Measurements from ENCODE around the gene ZG16. TPM values are rescaled to one million over a fixed set of nuclear protein-coding genes. Genes with fewer than 3 reads are reported as not detected.

ZG16 gene
- polyA plus RNA-seq, 3 donors: not detected

- H3K9ac ChIP-seq (ENCODE audit: insufficient read depth, low read length, poor library complexity, severe bottlenecking): no peak overlapping the region
- intact Hi-C loops (cut with micrococcal nuclease): loop anchor here in 1 of 2 donors (5.0 kb wide), 1 partner anchor 38 kb away; the partner anchor contains the start of gene CDIPT
- no CpG with 5 or more reads among the region's 7 CpGs for WGBS (ENCODE audit: insufficient coverage)
These were observed 46.6 kb downstream of the ZG16 start for GRCh38 chr16:29824589-29825144.

More at GRCh38 chr16:29824589-29825144, 46.6 kb downstream of the ZG16 start:
- no peak overlapping the region for H3K27ac ChIP-seq (ENCODE audit: low read depth in 1 of 2, low read length in 2 of 2)
- H3K79me2 ChIP-seq (ENCODE audit: insufficient read depth, low read length): peaks cover 92% of the 10 kb centered on the region
- TF ChIP-seq CTCF (IDR thresholded peaks at IDR 0.05): no peak
- no peak overlapping the region for H2AFZ ChIP-seq (ENCODE audit: insufficient read depth, low read depth, low read length, poor library complexity, severe bottlenecking)
- H4K20me1 ChIP-seq (ENCODE audit: insufficient read depth, low read length): peaks cover 100% of the 10 kb centered on the region
- H3K4me2 ChIP-seq (replicated peaks; ENCODE audit: extremely low read depth, low read length, poor library complexity, severe bottlenecking): no peak overlapping the region
- Mint-ChIP-seq H3K27me3 (ENCODE audit: low read depth in 3 of 3) (no peaks in the 10 kb centered on the region), H3K36me3 (peaks cover 15 to 32% of the 10 kb centered on the region in 2 donors), H3K27ac (no peak overlapping the region), H3K4me1 (peaks cover 47% of the 10 kb centered on the region), H3K4me3 (no peak overlapping the region), H3K9me3 (no peaks in the 10 kb centered on the region)
- H3K27me3 ChIP-seq (ENCODE audit: control insufficient read depth in 2 of 2, insufficient read depth in 2 of 2, low read length in 2 of 2): no peaks in the 10 kb centered on the region
- peaks cover 30 to 32% of the 10 kb centered on the region in 2 donors for H3K4me1 ChIP-seq (ENCODE audit: control insufficient read depth in 1 of 2, insufficient read depth in 2 of 2, low read length in 2 of 2)
- no peak overlapping the region for H3K4me3 ChIP-seq (replicated peaks in 1 of 3; ENCODE audit: low read depth in 2 of 3, low read length in 3 of 3)
- no peaks in the 10 kb centered on the region for H3K9me3 ChIP-seq (replicated peaks in 1 of 2; ENCODE audit: control insufficient read depth in 1 of 2, insufficient read depth in 1 of 2, low read length in 2 of 2)
- no peak for DNase-seq
- peaks cover 6 to 25% of the 10 kb centered on the region in 2 donors for H3K36me3 ChIP-seq (replicated peaks in 1 of 2; ENCODE audit: control insufficient read depth in 1 of 2, insufficient read depth in 2 of 2, low read length in 2 of 2)

All from CD14-positive monocyte (primary cell).